Spleen (tissue), 11 donors: ENCODE measurements around the gene ENDOD1. TPM values are rescaled to one million over a fixed set of nuclear protein-coding genes. Genes with fewer than 3 reads are reported as not detected.
"Not testable (repeated sequence)": the region's sequence is repeated elsewhere in the genome, so short reads cannot be mapped to it uniquely, and the experiment has no call there.

Experiments
- DNase-seq: peaks from one replicate; pipeline ENCODE4 v3.0.0-alpha.2; 2020
- H3K27ac ChIP-seq, 8 donors: fragments of 200-600 bp; sonication (generic) in 7 of 8; 1 replicate in 4 of 8; 2 replicates in 4 of 8; pipeline versions ENCODE4 v1.5.0 to v1.8.0; 2016 to 2021; ENCODE audit warnings: inconsistent platforms in 4 of 8, mild to moderate bottlenecking in 4 of 8, moderate library complexity in 1 of 8
- H3K27me3 ChIP-seq, 7 donors: fragments of 200-600 bp; sonication (generic) in 6 of 7; replicated peaks in 1 of 7; 1 replicate in 4 of 7; 2 replicates in 3 of 7; pipeline versions ENCODE4 v1.5.0 to v1.8.0; 2016 to 2021; ENCODE audit warnings: inconsistent platforms in 3 of 7, mild to moderate bottlenecking in 1 of 7
- H3K36me3 ChIP-seq, 6 donors: fragments of 200-600 bp; sonication (generic) in 5 of 6; 1 replicate in 4 of 6; 2 replicates in 2 of 6; pipeline versions ENCODE4 v1.5.0 to v1.8.0; 2016 to 2021; ENCODE audit warnings: inconsistent platforms in 2 of 6
- H3K4me1 ChIP-seq, 6 donors: fragments of 200-600 bp; sonication (generic) in 5 of 6; 1 replicate in 3 of 6; 2 replicates in 3 of 6; pipeline versions ENCODE4 v1.5.0 to v1.8.0; 2016 to 2021; ENCODE audit warnings: inconsistent platforms in 3 of 6
- H3K4me3 ChIP-seq, 8 donors: fragments of 200-600 bp; sonication (generic) in 7 of 8; 1 replicate in 4 of 8; 2 replicates in 4 of 8; pipeline versions ENCODE4 v1.5.0 to v1.8.0; 2016 to 2021; ENCODE audit warnings: inconsistent platforms in 4 of 8, mild to moderate bottlenecking in 4 of 8, moderate library complexity in 2 of 8
- H3K9me3 ChIP-seq, 8 donors: fragments of 200-600 bp; sonication (generic) in 7 of 8; 1 replicate in 4 of 8; 2 replicates in 4 of 8; pipeline versions ENCODE4 v1.5.0 to v1.8.0; 2016 to 2021; ENCODE audit warnings: inconsistent platforms in 4 of 8
- POLR2A ChIP-seq, 3 donors: fragments of 450-650 bp; IDR thresholded peaks; one replicate each; pipeline ENCODE4 v1.5.1; 2017; ENCODE audit warnings: antibody characterized with exemption in 3 of 3, mild to moderate bottlenecking in 1 of 3
- POLR2AphosphoS5 ChIP-seq, 3 donors: sonication (generic); formaldehyde crosslinking; IDR thresholded peaks; one replicate each; pipeline ENCODE4 v1.5.1; 2017; ENCODE audit warnings: antibody characterized with exemption in 3 of 3
- WGBS, 5 donors: extraction: QIAGEN DNeasy Blood & Tissue Kit in 3 of 5; methylation state at CpG; one replicate each; pipeline versions ENCODE4 v1.1.5 to v1.1.7; 2013 to 2018; 5-methylcytosine and 5-hydroxymethylcytosine counted together
- intact Hi-C: fragments of 100-400 bp; cut with DNase I; formaldehyde crosslinking; loops from one replicate; pipeline ENCODE4 v1.15.0; 2023; ENCODE audit warnings: low total_unique reads
- polyA plus RNA-seq, 3 donors: library from polyadenylated mRNA; stranded (reverse); fragments of 200-250 nt; gene quantifications; one replicate each; pipeline ENCODE4 v1.2.1, GENCODE V29; 2013
- total RNA-seq, 7 donors: library from RNA; depleted of rRNA in 3 of 7; stranded (reverse); fragments of >200 nt in 3 of 7; fragmentation: NEBNext Ultra II Directional in 4 of 7; extraction: Animal tissue kit (Norgen Biotek cat#: 25700) in 4 of 7; gene quantifications; one replicate each; pipeline versions ENCODE4 v1.1.0 to v1.2.1, GENCODE V29; 2016 to 2021
- TF ChIP-seq, protein P1 (sequence below), 11 experiments: fragments of 200-600 bp in 7 of 11; fragments of 450-650 bp in 4 of 11; sonication (generic) in 4 of 11; IDR thresholded peaks in 8 of 11; conservative IDR thresholded peaks in 3 of 11; 1 replicate in 7 of 11; 2 replicates in 4 of 11; pipeline versions ENCODE4 v1.4.0 to v1.8.0; 2016 to 2021; ENCODE audit warnings: antibody characterized with exemption in 11 of 11, inconsistent platforms in 4 of 11, mild to moderate bottlenecking in 1 of 11
- donor health status: healthy with polysubstance abuse.
- donor health status: DM: no; HTN: no; CAD: no; lungs with moderate emphysema.
- donor health status: DM: no; HTN: no; CAD: no.
- donor health status: Bipolar disorder and iron deficiency.
- donor health status: healthy.
- donor health status: DM: no; HTN: no; CAD: no.
- donor health status: DM: yes; HTN: yes; CAD: no.

The ENDOD1 gene
- total and polyA plus RNA-seq, 10 donors: 6.3 to 80.5 (median 58.4) TPM

- WGBS, 5 donors: 46 to 64% (median 53%) methylated on average over 6 of the region's 6 CpGs
- intact Hi-C loops: no loop called here
- Histone ChIP-seq H3K4me1 (peaks cover 7 to 71% (median 34%) of the 10 kb centered on the region in 6 donors), H3K27ac (peak overlapping the region; percentile 50 to 84 (median 76)), H3K4me3 (peak overlapping the region in 1 of 8 donors; percentile 19), H3K36me3 (peaks cover 0 to 20% (median 6%) of the 10 kb centered on the region in 6 donors), H3K27me3 (no peaks in the 10 kb centered on the region), H3K9me3 (no peaks in the 10 kb centered on the region)
- TF ChIP-seq POLR2A (IDR thresholded peaks at IDR 0.05): no peak
- TF ChIP-seq, protein P1, sequence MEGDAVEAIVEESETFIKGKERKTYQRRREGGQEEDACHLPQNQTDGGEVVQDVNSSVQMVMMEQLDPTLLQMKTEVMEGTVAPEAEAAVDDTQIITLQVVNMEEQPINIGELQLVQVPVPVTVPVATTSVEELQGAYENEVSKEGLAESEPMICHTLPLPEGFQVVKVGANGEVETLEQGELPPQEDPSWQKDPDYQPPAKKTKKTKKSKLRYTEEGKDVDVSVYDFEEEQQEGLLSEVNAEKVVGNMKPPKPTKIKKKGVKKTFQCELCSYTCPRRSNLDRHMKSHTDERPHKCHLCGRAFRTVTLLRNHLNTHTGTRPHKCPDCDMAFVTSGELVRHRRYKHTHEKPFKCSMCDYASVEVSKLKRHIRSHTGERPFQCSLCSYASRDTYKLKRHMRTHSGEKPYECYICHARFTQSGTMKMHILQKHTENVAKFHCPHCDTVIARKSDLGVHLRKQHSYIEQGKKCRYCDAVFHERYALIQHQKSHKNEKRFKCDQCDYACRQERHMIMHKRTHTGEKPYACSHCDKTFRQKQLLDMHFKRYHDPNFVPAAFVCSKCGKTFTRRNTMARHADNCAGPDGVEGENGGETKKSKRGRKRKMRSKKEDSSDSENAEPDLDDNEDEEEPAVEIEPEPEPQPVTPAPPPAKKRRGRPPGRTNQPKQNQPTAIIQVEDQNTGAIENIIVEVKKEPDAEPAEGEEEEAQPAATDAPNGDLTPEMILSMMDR (IDR thresholded peaks at IDR 0.05 in 8 of 11, conservative IDR thresholded peaks at IDR 0.05 in 3 of 11): no peak
- TF ChIP-seq POLR2AphosphoS5 (IDR thresholded peaks at IDR 0.05): peak in 1 of 3 donors; percentile 56
- DNase-seq: no peak
These were observed 19.3 kb downstream of the ENDOD1 start for GRCh38 chr11:95108671-95109551.

- Histone ChIP-seq H3K9me3 (peaks cover 0 to 20% (median 0%) of the 10 kb centered on the region in 8 donors), H3K36me3 (peaks cover 0 to 17% (median 6%) of the 10 kb centered on the region in 6 donors), H3K4me1 (peaks cover 7 to 61% (median 34%) of the 10 kb centered on the region in 6 donors)
- WGBS, 5 donors: 89 to 97% (median 95%) methylated on average over 3 of the region's 3 CpGs
- H3K27me3 ChIP-seq, H3K4me3 ChIP-seq, H3K27ac ChIP-seq, DNase-seq, intact Hi-C loops: not testable (repeated sequence)
These were observed 21.8 kb downstream of the ENDOD1 start for GRCh38 chr11:95111471-95111870.

- H3K4me3 ChIP-seq: no peak overlapping the region
- H3K4me1 ChIP-seq: peaks cover 7 to 56% (median 33%) of the 10 kb centered on the region in 6 donors
- TF ChIP-seq, protein P1 (IDR thresholded peaks at IDR 0.05 in 8 of 11, conservative IDR thresholded peaks at IDR 0.05 in 3 of 11): no peak
- TF ChIP-seq POLR2A (IDR thresholded peaks at IDR 0.05): no peak
- no peak for TF ChIP-seq POLR2AphosphoS5 (IDR thresholded peaks at IDR 0.05)
- no peaks in the 10 kb centered on the region for H3K27me3 ChIP-seq
- H3K36me3 ChIP-seq: peaks cover 0 to 17% (median 6%) of the 10 kb centered on the region in 6 donors
- peak overlapping the region in 5 of 8 donors; percentile 16 to 32 (median 26) for H3K27ac ChIP-seq
- intact Hi-C loops: no loop called here
- H3K9me3 ChIP-seq: peaks cover 0 to 20% (median 0%) of the 10 kb centered on the region in 8 donors
- 85 to 94% (median 86%) methylated on average over 3 of the region's 3 CpGs for WGBS, 5 donors
- DNase-seq: no peak
These were observed 22.4 kb downstream of the ENDOD1 start for GRCh38 chr11:95111923-95112540.

DNA sequence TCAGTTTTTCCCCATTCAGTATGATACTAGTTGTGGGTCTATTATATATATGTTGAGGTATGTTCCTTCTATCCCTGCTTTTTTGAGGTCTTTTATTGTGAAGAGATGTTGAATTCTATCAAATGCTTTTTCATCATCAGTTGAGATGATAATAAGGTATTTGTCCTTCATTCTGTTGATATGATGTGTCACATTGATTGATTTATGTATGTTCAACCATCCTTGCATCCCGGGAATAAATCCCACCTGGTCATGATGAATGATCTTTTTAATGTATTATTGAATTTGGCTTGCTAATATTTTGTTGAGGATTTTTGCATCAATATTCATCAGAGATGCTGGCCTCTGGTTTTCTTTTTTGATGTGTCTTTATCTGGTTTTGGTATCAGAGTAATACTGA, 26.0 kb downstream of the ENDOD1 start:
- 84 to 93% (median 90%) methylated on average over 1 of the region's 1 CpG for WGBS, 5 donors
- Histone ChIP-seq H3K27me3 (no peaks in the 10 kb centered on the region), H3K36me3 (no peaks in the 10 kb centered on the region), H3K9me3 (peaks cover 0 to 26% (median 4%) of the 10 kb centered on the region in 8 donors), H3K4me1 (peaks cover 0 to 28% (median 11%) of the 10 kb centered on the region in 6 donors), H3K27ac (no peak overlapping the region), H3K4me3 (no peak overlapping the region)
- TF ChIP-seq POLR2AphosphoS5 (IDR thresholded peaks at IDR 0.05): no peak
- TF ChIP-seq, protein P1 (IDR thresholded peaks at IDR 0.05 in 8 of 11, conservative IDR thresholded peaks at IDR 0.05 in 3 of 11): no peak
- no peak for DNase-seq
- intact Hi-C loops: no loop called here
